ENCODE data around the gene DENND11. TPM values are rescaled to one million over a fixed set of nuclear protein-coding genes. Genes with fewer than 3 reads are reported as not detected.

Gene DENND11
- total and polyA plus RNA-seq, 11 donors: 3.5 to 15.3 (median 8.4) TPM

- WGBS, 4 donors: 38 to 54% (median 48%) methylated on average over 3 of the region's 3 CpGs
- H3K4me1 ChIP-seq: peaks cover 0 to 20% (median 7%) of the 10 kb centered on the region in 12 donors
- DNase-seq (peak in 3 of 5 donors; percentile 45 to 57 (median 52)), ATAC-seq (peak; percentile 31 to 79 (median 65))
- peak; percentile 48 to 71 (median 60) for TF ChIP-seq CTCF (IDR thresholded peaks at IDR 0.05)
- TF ChIP-seq POLR2A (IDR thresholded peaks at IDR 0.05): no peak
- no peak overlapping the region for H3K4me3 ChIP-seq
- intact Hi-C loops (cut with DNase I): loop anchor here in 8 of 10 donors (2.0 to 10.0 kb wide), 7 partner anchors 48 to 640 kb away; partner anchors contain the start of genes SSBP1 (in 6 of the 8), DENND11 (in 1 of the 8) and MRPS33 (in 1 of the 8)
- no peaks in the 10 kb centered on the region for H3K9me3 ChIP-seq
- peak overlapping the region in 1 of 12 donors; percentile 28 for H3K27ac ChIP-seq
- H3K27me3 ChIP-seq: no peaks in the 10 kb centered on the region
- H3K36me3 ChIP-seq: peaks cover 0 to 82% (median 47%) of the 10 kb centered on the region in 9 donors
Measured at GRCh38 chr7:141654551-141654950, 47.4 kb downstream of the DENND11 start.

GRCh38 chr7:141652691-141653090, 49.3 kb downstream of the DENND11 start:
- intact Hi-C loops (cut with DNase I): loop anchor here in 8 of 10 donors (5.0 to 10.0 kb wide), 5 partner anchors 50 to 638 kb away; partner anchors contain the start of genes SSBP1 (in 5 of the 8), DENND11 (in 1 of the 8) and MRPS33 (in 1 of the 8)
- Histone ChIP-seq H3K4me3 (no peak overlapping the region), H3K27ac (no peak overlapping the region), H3K4me1 (peaks cover 0 to 30% (median 9%) of the 10 kb centered on the region in 12 donors), H3K36me3 (peaks cover 0 to 65% (median 45%) of the 10 kb centered on the region in 9 donors), H3K9me3 (no peaks in the 10 kb centered on the region), H3K27me3 (no peaks in the 10 kb centered on the region)
- TF ChIP-seq CTCF (IDR thresholded peaks at IDR 0.05) (no peak), POLR2A (IDR thresholded peaks at IDR 0.05) (no peak)
- no peak for DNase-seq
- WGBS, 4 donors: 62 to 68% (median 66%) methylated on average over 3 of the region's 3 CpGs
- ATAC-seq: no peak

Other genes starting within 250 kb of the DENND11 start
- gene AGK, start 150.8 kb downstream of the DENND11 start, total RNA-seq: 10 to 100 TPM; 30.6 to 49.8 (median 41.3) TPM
- 10 to 100 TPM; 21.4 to 28.2 TPM for gene AGK, start 150.8 kb downstream of the DENND11 start, polyA plus RNA-seq
- under 1 TPM in 1 of 9 donors, not detected in 8; 0.08 TPM for gene WEE2, start 6.2 kb upstream of the DENND11 start, total RNA-seq
- gene WEE2, start 6.2 kb upstream of the DENND11 start, polyA plus RNA-seq: not detected
- 100 to 1,000 TPM in 6 of 9 donors, 10 to 100 TPM in 3; 95.5 to 120 (median 104) TPM for gene SSBP1, start 36.2 kb upstream of the DENND11 start, total RNA-seq
- gene SSBP1, start 36.2 kb upstream of the DENND11 start, polyA plus RNA-seq: 100 to 1,000 TPM; 252 to 268 TPM
- 1 to 10 TPM in 1 of 9 donors, under 1 TPM in 5, not detected in 3; 0.25 to 1.2 (median 0.58) TPM for gene TAS2R3, start 61.9 kb upstream of the DENND11 start, total RNA-seq
- not detected for gene TAS2R3, start 61.9 kb upstream of the DENND11 start, polyA plus RNA-seq
- gene TAS2R4, start 74.5 kb upstream of the DENND11 start, total RNA-seq: under 1 TPM in 7 of 9 donors, not detected in 2; 0.12 to 0.67 (median 0.19) TPM
- gene TAS2R4, start 74.5 kb upstream of the DENND11 start, polyA plus RNA-seq: under 1 TPM; 0.07 to 0.11 TPM
- gene TAS2R5, start 88.1 kb upstream of the DENND11 start, total RNA-seq: under 1 TPM in 4 of 9 donors, not detected in 5; 0.27 to 0.60 (median 0.49) TPM
- gene TAS2R5, start 88.1 kb upstream of the DENND11 start, polyA plus RNA-seq: under 1 TPM in 1 of 2 donors, not detected in 1; 0.18 TPM
- gene PRSS37, start 139.3 kb upstream of the DENND11 start, total RNA-seq: not detected
- gene PRSS37, start 139.3 kb upstream of the DENND11 start, polyA plus RNA-seq: not detected
- not detected for gene OR9A4, start 214.2 kb upstream of the DENND11 start, total RNA-seq
- gene OR9A4, start 214.2 kb upstream of the DENND11 start, polyA plus RNA-seq: not detected
- 1 to 10 TPM in 2 of 9 donors, under 1 TPM in 6, not detected in 1; 0.12 to 2.6 (median 0.50) TPM for gene CLEC5A, start 244.8 kb upstream of the DENND11 start, total RNA-seq
- gene CLEC5A, start 244.8 kb upstream of the DENND11 start, polyA plus RNA-seq: 1 to 10 TPM in 1 of 2 donors, under 1 TPM in 1; 0.27 to 1.1 TPM

All from heart left ventricle (tissue), 16 donors.